Astrocyte (in vitro differentiated cells and primary cell): ENCODE measurements around the gene NOG.

Source experiments
- CTCF ChIP-seq: IDR thresholded peaks from 2 replicates; pipeline ENCODE4 v1.5.1; 2011; ENCODE audit warnings: low read depth, mild to moderate bottlenecking, inconsistent platforms, low read length, moderate library complexity; ENCODE audit not compliant: insufficient read depth
- EZH2 ChIP-seq: IDR thresholded peaks from 2 replicates; pipeline ENCODE4 v1.6.1; 2012; ENCODE audit warnings: mild to moderate bottlenecking, low read length, inconsistent platforms; ENCODE audit not compliant: insufficient read depth

- TF ChIP-seq CTCF (no peak), EZH2 (no peak)
These were observed 8.1 kb downstream of the NOG start for GRCh38 chr17:56601591-56601990.
